ENCODE results near the gene EMP3.

The EMP3 gene

DNA sequence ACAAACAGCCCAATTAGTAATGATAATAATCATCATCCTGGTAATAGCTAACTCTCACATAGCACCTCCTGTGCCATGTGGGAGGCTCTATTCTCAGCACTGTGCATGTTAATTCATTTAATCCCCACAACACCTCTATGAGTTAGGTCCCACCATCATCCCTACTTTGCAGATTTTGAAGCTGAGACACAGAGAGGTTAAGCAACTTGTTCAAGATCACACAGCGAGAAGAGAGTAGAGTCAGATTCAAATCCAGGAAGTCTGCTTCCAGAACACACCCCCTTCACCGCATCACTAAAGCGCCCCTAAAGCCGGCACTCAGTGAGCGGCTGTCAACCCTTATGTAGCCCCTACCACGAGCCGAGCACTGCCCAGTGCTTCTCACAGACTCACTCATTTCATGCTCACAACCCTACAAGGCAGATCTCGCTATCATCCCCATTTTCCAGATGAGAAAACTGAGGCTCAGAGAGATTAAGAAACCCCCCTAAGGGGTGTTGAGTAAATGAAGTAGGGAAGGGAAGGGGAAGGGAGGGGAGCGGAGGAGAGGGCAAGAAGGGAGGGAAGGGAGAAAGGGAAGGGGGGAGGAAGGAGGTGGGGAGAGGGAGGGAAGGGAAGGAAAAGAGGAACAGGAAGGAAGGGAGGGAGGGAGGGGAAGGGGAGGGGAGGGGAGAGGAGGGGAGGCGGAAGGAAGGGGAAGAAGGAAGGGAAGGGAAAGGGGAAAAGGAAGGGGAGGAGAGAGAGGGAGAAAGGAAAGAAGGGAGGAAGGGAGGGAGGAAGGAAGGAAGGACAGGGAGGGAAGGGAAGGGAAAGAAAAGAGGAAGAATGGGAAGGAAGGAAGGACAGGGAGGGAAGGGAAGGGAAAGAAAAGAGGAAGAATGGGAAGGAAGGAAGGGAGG is 16.4 kb downstream of the EMP3 start:
- Histone ChIP-seq H3K4me1 (ENCODE audit: low read length) (no peaks in the 10 kb centered on the region), H3K79me2 (ENCODE audit: low read length) (no peaks in the 10 kb centered on the region), H3K36me3 (replicated peaks; ENCODE audit: low read depth, low read length) (no peaks in the 10 kb centered on the region), H3K9ac (ENCODE audit: low read length) (no peak overlapping the region), H3K27ac (ENCODE audit: low read length) (no peak overlapping the region), H3K9me3 (ENCODE audit: insufficient read depth, low read length) (no peaks in the 10 kb centered on the region), H2AFZ (ENCODE audit: low read depth, low read length) (no peak overlapping the region), H4K20me1 (ENCODE audit: insufficient read depth, low read length) (no peaks in the 10 kb centered on the region), H3K27me3 (ENCODE audit: low read depth, low read length) (no peaks in the 10 kb centered on the region), H3K4me2 (ENCODE audit: low read length) (no peak overlapping the region), H3K4me3 (ENCODE audit: low read length) (no peak overlapping the region)
- no peak for TF ChIP-seq EZH2phosphoT487 (IDR thresholded peaks at IDR 0.05; ENCODE audit: low read depth)
- TF ChIP-seq, protein P1, sequence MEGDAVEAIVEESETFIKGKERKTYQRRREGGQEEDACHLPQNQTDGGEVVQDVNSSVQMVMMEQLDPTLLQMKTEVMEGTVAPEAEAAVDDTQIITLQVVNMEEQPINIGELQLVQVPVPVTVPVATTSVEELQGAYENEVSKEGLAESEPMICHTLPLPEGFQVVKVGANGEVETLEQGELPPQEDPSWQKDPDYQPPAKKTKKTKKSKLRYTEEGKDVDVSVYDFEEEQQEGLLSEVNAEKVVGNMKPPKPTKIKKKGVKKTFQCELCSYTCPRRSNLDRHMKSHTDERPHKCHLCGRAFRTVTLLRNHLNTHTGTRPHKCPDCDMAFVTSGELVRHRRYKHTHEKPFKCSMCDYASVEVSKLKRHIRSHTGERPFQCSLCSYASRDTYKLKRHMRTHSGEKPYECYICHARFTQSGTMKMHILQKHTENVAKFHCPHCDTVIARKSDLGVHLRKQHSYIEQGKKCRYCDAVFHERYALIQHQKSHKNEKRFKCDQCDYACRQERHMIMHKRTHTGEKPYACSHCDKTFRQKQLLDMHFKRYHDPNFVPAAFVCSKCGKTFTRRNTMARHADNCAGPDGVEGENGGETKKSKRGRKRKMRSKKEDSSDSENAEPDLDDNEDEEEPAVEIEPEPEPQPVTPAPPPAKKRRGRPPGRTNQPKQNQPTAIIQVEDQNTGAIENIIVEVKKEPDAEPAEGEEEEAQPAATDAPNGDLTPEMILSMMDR (IDR thresholded peaks at IDR 0.05; ENCODE audit: low read depth, low read length) = no peak

DNA sequence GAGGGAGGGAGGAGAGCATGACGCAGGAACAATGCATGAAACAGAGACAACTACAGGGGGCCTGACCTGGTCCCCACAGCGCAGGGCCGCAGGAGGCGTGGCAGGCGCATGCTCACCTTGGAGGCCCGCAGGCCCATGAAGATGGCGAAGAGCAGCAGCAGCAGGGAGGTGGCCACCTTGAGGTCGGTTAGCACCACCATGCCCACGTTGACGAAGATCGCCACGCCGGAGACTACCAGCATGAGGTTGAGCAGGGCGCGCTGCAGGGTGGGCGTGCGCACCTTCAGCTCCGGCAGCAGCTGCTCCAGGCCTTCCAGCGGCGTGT is 17.0 kb downstream of the EMP3 start:
- Histone ChIP-seq H4K20me1 (ENCODE audit: insufficient read depth, low read length) (no peaks in the 10 kb centered on the region), H3K79me2 (ENCODE audit: low read length) (no peaks in the 10 kb centered on the region), H3K4me3 (ENCODE audit: low read length) (no peak overlapping the region), H2AFZ (ENCODE audit: low read depth, low read length) (no peak overlapping the region), H3K27ac (ENCODE audit: low read length) (no peak overlapping the region), H3K4me2 (ENCODE audit: low read length) (no peak overlapping the region), H3K36me3 (replicated peaks; ENCODE audit: low read depth, low read length) (no peaks in the 10 kb centered on the region), H3K27me3 (ENCODE audit: low read depth, low read length) (no peaks in the 10 kb centered on the region), H3K9ac (ENCODE audit: low read length) (no peak overlapping the region), H3K9me3 (ENCODE audit: insufficient read depth, low read length) (no peaks in the 10 kb centered on the region), H3K4me1 (ENCODE audit: low read length) (no peaks in the 10 kb centered on the region)
- TF ChIP-seq, protein P1 (IDR thresholded peaks at IDR 0.05; ENCODE audit: low read depth, low read length) = no peak
- no peak for TF ChIP-seq EZH2phosphoT487 (IDR thresholded peaks at IDR 0.05; ENCODE audit: low read depth)

DNA sequence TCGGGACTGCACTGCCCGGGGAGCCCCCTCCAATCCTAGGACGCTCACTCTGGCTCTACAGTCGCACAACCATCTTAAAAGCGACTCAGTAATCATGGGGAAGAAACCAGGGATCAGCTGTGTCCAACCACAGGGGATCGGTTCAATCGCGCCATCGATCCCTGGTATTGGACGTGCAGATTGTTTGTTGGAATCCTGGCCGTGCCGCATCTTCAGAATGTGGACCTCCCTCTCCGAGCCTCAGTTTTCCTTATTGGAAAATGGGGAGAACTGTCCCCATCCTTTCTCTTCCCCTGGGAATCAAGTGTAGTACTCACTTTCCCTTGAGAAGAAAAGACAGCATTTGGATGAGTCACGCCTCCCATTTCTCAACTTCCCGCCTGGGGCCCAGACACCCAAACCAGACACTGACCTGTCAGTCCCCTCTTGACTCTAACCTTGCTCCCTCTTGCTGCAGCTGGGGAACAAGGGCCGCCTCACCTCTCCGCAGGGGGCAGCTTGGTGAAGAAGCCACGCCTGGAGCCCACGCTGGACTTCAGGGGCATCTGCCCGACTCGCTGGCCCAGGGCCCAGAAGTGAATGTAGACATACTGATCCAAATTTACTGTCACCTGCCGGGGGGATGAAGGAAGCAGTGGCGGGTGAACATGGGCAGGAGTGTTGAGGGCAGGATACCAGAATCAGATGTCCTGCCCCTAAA is 17.6 kb downstream of the EMP3 start:
- no peak for TF ChIP-seq EZH2phosphoT487 (IDR thresholded peaks at IDR 0.05; ENCODE audit: low read depth)
- TF ChIP-seq, protein P1 (IDR thresholded peaks at IDR 0.05; ENCODE audit: low read depth, low read length) = no peak
- Histone ChIP-seq H3K27ac (ENCODE audit: low read length) (no peak overlapping the region), H3K4me2 (ENCODE audit: low read length) (no peak overlapping the region), H3K36me3 (replicated peaks; ENCODE audit: low read depth, low read length) (no peaks in the 10 kb centered on the region), H2AFZ (ENCODE audit: low read depth, low read length) (no peak overlapping the region), H3K9me3 (ENCODE audit: insufficient read depth, low read length) (no peaks in the 10 kb centered on the region), H4K20me1 (ENCODE audit: insufficient read depth, low read length) (no peaks in the 10 kb centered on the region), H3K4me1 (ENCODE audit: low read length) (no peaks in the 10 kb centered on the region), H3K27me3 (ENCODE audit: low read depth, low read length) (no peaks in the 10 kb centered on the region), H3K4me3 (ENCODE audit: low read length) (no peak overlapping the region), H3K79me2 (ENCODE audit: low read length) (no peaks in the 10 kb centered on the region), H3K9ac (ENCODE audit: low read length) (no peak overlapping the region)

DNA sequence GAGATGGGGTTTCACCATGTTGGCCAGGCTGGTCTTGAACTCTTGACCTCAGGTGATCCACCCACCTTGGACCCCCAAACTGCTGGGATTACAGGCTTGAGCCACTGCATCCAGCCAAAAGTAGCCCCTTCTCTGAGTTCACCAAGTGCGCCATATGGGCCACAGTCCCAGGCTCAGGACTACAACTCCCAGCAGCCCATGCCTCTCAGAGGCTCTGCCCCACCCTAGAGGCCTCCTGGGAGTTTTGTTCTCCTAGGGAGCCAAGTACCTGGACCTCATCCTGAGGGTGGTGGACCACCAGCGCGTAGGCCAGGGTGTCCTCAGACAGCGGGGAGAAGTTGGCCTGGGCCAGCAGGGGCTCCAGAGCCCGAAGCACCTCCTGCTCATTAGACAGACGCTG is 19.5 kb downstream of the EMP3 start:
- H3K4me1 ChIP-seq (ENCODE audit: low read length) = no peaks in the 10 kb centered on the region

More for the DNA sequence above, 19.5 kb downstream of the EMP3 start:
- no peaks in the 10 kb centered on the region for H3K9me3 ChIP-seq (ENCODE audit: insufficient read depth, low read length)
- H3K36me3 ChIP-seq (replicated peaks; ENCODE audit: low read depth, low read length) = no peaks in the 10 kb centered on the region
- H2AFZ ChIP-seq (ENCODE audit: low read depth, low read length) = no peak overlapping the region
- TF ChIP-seq, protein P1 (IDR thresholded peaks at IDR 0.05; ENCODE audit: low read depth, low read length) = no peak
- no peak for TF ChIP-seq EZH2phosphoT487 (IDR thresholded peaks at IDR 0.05; ENCODE audit: low read depth)
- H3K9ac ChIP-seq (ENCODE audit: low read length) = no peak overlapping the region
- no peaks in the 10 kb centered on the region for H3K79me2 ChIP-seq (ENCODE audit: low read length)
- H3K27ac ChIP-seq (ENCODE audit: low read length) = no peak overlapping the region
- H4K20me1 ChIP-seq (ENCODE audit: insufficient read depth, low read length) = no peaks in the 10 kb centered on the region
- H3K4me2 ChIP-seq (ENCODE audit: low read length) = no peak overlapping the region
- no peak overlapping the region for H3K4me3 ChIP-seq (ENCODE audit: low read length)
- H3K27me3 ChIP-seq (ENCODE audit: low read depth, low read length) = no peaks in the 10 kb centered on the region

Data from OCI-LY3 (cell line).